ENCODE measurements around the gene IQGAP2. TPM values are rescaled to one million over a fixed set of nuclear protein-coding genes. Genes with fewer than 3 reads are reported as not detected.

Gene IQGAP2
- polyA plus RNA-seq, 1 donor: 29.2 TPM

DNA sequence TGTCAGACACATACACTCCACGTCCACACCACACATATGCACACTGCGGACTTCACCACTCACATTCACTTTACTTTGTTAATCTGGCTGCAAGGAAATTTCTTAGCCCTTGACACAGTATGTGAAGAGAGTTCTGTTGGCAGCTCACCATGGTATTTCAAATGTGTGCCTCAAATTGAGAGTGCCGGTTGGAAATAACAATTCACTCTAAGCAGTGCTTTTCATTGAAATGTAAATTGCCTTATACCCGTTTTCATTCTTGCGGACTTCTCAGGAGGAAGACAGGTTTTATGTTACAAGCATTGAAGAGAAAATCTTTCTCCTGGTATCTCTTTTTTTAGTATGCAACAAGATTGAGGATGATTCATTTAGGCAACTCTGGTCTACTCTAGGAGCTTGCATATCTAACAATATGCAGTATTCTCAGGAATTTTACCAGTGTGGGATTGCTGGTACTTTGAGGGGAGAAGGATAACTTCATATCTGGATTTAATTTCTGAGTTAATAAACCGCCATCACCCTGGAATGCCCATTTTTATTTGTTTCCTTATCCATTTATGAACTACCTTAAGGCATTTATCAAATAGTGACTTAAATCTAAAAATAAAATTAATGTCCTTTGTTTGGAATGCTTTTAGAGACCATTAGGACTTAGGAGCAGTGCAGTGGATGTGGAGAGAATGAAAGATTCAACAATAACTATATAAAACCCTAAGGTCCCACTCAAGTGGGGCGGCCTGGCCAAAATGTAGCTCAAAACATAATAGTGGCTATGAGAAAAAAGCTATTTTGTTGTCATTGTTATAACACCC is 87.0 kb downstream of the IQGAP2 start:
- DNase-seq: no peak
- no peaks in the 10 kb centered on the region for H3K36me3 ChIP-seq (ENCODE audit: control insufficient read depth, insufficient read depth, low read length)
- no peak overlapping the region for H3K4me3 ChIP-seq (ENCODE audit: low read length)
- WGBS (ENCODE audit: insufficient coverage, low lambda C conversion rate): 100% methylated on average over 1 of the region's 7 CpGs
- H3K4me1 ChIP-seq (ENCODE audit: control insufficient read depth, insufficient read depth, low read length): no peaks in the 10 kb centered on the region
- H3K27me3 ChIP-seq (ENCODE audit: control insufficient read depth, insufficient read depth, low read length): no peaks in the 10 kb centered on the region
- no peak overlapping the region for H3K27ac ChIP-seq (ENCODE audit: low read length)
- no peaks in the 10 kb centered on the region for H3K9me3 ChIP-seq (ENCODE audit: control insufficient read depth, low read depth, low read length)

DNA sequence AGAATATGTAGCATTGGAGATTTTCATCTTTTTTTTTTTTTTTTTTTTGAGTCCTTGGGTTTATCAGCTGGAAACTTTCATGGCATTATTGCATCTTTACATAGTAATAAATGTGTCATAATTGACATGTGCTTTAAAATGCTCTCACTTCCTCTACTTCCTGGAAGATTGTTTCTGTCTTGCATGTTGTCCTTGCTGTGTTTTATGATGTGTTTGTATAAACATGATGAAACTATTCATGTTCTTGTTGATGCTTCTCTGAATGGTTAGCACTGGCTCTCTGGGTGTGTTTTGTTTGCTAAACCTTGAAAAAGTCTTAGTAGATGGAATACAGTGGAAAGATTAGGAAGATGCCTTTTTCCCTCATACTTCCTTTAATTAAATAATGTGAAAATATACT is 87.9 kb downstream of the IQGAP2 start:
- H3K4me3 ChIP-seq (ENCODE audit: low read length): no peak overlapping the region
- no peak overlapping the region for H3K27ac ChIP-seq (ENCODE audit: low read length)
- no peaks in the 10 kb centered on the region for H3K27me3 ChIP-seq (ENCODE audit: control insufficient read depth, insufficient read depth, low read length)
- H3K36me3 ChIP-seq (ENCODE audit: control insufficient read depth, insufficient read depth, low read length): no peaks in the 10 kb centered on the region
- H3K9me3 ChIP-seq (ENCODE audit: control insufficient read depth, low read depth, low read length): no peaks in the 10 kb centered on the region
- no peaks in the 10 kb centered on the region for H3K4me1 ChIP-seq (ENCODE audit: control insufficient read depth, insufficient read depth, low read length)
- peak in 1 of 2 donors; percentile 32 for DNase-seq

DNA sequence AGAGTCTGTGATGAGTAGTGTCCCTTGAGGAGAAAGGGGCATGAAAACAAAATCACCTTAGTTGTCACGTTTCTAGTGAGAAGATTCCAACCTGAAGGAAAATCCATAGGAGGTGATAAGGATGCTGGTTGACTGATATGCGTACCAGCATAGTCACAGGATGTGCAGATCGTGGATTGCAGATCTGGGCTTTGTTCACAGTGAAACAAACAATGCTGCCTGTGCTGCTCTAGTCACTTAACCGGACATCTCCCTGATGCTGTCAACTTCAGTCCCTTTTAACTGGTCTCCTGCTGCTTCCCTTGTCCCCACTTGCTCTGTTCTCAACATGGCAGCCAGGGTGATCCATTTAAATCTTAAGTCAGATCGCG is 89.7 kb downstream of the IQGAP2 start:
- no peaks in the 10 kb centered on the region for H3K36me3 ChIP-seq (ENCODE audit: control insufficient read depth, insufficient read depth, low read length)
- 80% methylated on average over 1 of the region's 6 CpGs for WGBS (ENCODE audit: insufficient coverage, low lambda C conversion rate)
- H3K4me1 ChIP-seq (ENCODE audit: control insufficient read depth, insufficient read depth, low read length): no peaks in the 10 kb centered on the region
- H3K4me3 ChIP-seq (ENCODE audit: low read length): no peak overlapping the region
- no peaks in the 10 kb centered on the region for H3K27me3 ChIP-seq (ENCODE audit: control insufficient read depth, insufficient read depth, low read length)
- H3K9me3 ChIP-seq (ENCODE audit: control insufficient read depth, low read depth, low read length): no peaks in the 10 kb centered on the region
- no peak overlapping the region for H3K27ac ChIP-seq (ENCODE audit: low read length)
- DNase-seq: no peak

DNA sequence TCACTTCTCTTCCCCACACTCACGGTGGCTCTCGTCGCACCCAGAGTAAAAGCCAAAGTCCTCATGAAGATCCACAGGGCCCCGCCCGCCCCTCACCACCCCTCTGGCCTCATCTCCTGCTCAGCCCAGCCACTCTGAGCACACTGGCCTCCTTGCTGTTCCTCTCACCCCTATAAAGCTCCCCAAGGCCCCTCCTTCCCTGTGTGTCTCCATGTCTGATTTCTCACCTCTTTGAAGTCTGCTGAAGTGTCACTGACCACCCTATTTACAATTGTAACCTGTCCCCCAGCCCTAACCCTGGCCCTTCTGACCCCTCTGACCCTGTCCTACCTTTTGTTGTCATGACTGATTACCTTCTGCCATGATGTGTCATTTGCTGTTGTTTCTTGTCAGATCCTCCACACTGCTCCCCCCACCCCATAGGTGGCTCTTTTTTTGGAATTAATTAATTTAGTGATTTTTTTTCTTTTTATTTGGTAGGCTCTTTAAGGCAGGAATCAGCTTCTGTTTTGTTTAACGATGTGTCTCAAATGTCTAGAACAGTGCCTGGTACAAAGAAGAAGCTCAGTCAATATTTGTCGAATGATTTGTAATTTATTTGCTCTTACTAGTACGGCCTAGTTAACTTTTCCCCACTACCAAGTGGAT is 90.2 kb downstream of the IQGAP2 start:
- H3K4me3 ChIP-seq (ENCODE audit: low read length): no peak overlapping the region
- no peak overlapping the region for H3K27ac ChIP-seq (ENCODE audit: low read length)
- H3K27me3 ChIP-seq (ENCODE audit: control insufficient read depth, insufficient read depth, low read length): no peaks in the 10 kb centered on the region
- no peaks in the 10 kb centered on the region for H3K36me3 ChIP-seq (ENCODE audit: control insufficient read depth, insufficient read depth, low read length)
- WGBS (ENCODE audit: insufficient coverage, low lambda C conversion rate): 71% methylated on average over 3 of the region's 8 CpGs
- no peaks in the 10 kb centered on the region for H3K9me3 ChIP-seq (ENCODE audit: control insufficient read depth, low read depth, low read length)
- H3K4me1 ChIP-seq (ENCODE audit: control insufficient read depth, insufficient read depth, low read length): no peaks in the 10 kb centered on the region
- DNase-seq: no peak

DNA sequence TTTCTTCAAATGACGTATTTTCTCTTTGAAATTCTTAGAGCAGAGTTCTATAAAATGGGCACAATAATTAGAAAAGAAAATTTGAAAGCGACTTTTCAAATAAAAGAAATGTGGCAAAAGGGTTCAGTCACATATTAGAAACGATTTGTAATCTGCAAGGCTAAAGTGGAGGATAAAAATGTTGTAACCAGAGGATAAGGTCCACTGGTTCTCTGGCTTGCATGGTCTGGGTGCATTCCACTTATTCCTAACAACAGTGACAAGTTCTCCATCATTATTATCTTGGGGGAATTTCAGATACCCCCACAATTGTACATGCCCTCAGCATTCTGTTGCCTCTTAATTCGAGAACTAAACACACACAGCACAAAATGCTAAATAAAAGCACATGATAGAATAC is 91.1 kb downstream of the IQGAP2 start:
- H3K4me3 ChIP-seq (ENCODE audit: low read length): no peak overlapping the region
- H3K9me3 ChIP-seq (ENCODE audit: control insufficient read depth, low read depth, low read length): no peaks in the 10 kb centered on the region
- 80% methylated on average over 1 of the region's 4 CpGs for WGBS (ENCODE audit: insufficient coverage, low lambda C conversion rate)
- H3K27me3 ChIP-seq (ENCODE audit: control insufficient read depth, insufficient read depth, low read length): no peaks in the 10 kb centered on the region
- no peaks in the 10 kb centered on the region for H3K4me1 ChIP-seq (ENCODE audit: control insufficient read depth, insufficient read depth, low read length)
- H3K36me3 ChIP-seq (ENCODE audit: control insufficient read depth, insufficient read depth, low read length): no peaks in the 10 kb centered on the region
- no peak overlapping the region for H3K27ac ChIP-seq (ENCODE audit: low read length)
- no peak for DNase-seq

DNA sequence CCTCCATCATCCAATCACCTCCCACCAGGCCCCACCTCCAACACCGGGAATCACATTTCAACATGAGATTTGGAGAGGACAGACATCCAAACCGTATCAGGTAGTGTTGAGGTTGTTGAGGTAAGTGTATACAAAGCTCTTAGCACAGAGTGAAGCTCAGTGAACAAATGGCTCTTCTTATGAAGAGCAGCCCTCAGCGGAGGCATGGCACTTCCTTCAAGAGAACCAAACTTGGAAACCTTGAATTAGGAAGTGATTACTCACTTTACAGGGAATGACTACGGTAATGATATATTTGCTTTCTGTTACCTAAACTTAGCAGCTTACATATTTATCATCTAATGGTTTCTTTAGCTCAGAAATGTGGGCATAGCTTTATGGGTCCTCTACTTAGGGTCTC is 92.8 kb downstream of the IQGAP2 start:
- no CpG with 5 or more reads among the region's 4 CpGs for WGBS (ENCODE audit: insufficient coverage, low lambda C conversion rate)
- H3K27ac ChIP-seq (ENCODE audit: low read length): no peak overlapping the region
- no peak for DNase-seq
- H3K4me3 ChIP-seq (ENCODE audit: low read length): no peak overlapping the region
- H3K36me3 ChIP-seq (ENCODE audit: control insufficient read depth, insufficient read depth, low read length): no peaks in the 10 kb centered on the region
- no peaks in the 10 kb centered on the region for H3K4me1 ChIP-seq (ENCODE audit: control insufficient read depth, insufficient read depth, low read length)
- H3K9me3 ChIP-seq (ENCODE audit: control insufficient read depth, low read depth, low read length): no peaks in the 10 kb centered on the region
- no peaks in the 10 kb centered on the region for H3K27me3 ChIP-seq (ENCODE audit: control insufficient read depth, insufficient read depth, low read length)

DNA sequence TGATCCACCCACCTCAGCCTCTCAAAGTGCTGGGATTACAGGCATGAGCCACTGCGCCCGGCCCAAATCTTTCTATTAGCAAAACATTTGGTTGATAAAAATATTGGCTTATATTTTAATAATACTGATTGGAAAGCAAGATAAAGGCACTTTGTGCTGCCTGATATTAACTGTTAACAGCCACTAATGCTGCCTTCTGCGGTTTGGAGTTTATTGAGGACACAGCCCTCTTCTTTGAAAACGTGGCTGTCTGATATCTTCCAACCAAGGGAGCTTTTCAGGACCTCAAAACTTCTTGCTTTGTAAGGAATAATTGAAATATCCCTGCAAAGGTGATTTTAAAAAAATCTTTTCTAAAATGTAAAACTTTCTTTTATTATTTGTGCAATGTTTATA is 94.0 kb downstream of the IQGAP2 start:
- no CpG with 5 or more reads among the region's 4 CpGs for WGBS (ENCODE audit: insufficient coverage, low lambda C conversion rate)
- H3K4me1 ChIP-seq (ENCODE audit: control insufficient read depth, insufficient read depth, low read length): no peaks in the 10 kb centered on the region
- H3K9me3 ChIP-seq (ENCODE audit: control insufficient read depth, low read depth, low read length): no peaks in the 10 kb centered on the region
- no peak for DNase-seq
- no peak overlapping the region for H3K4me3 ChIP-seq (ENCODE audit: low read length)
- H3K27me3 ChIP-seq (ENCODE audit: control insufficient read depth, insufficient read depth, low read length): no peaks in the 10 kb centered on the region
- H3K27ac ChIP-seq (ENCODE audit: low read length): no peak overlapping the region
- no peaks in the 10 kb centered on the region for H3K36me3 ChIP-seq (ENCODE audit: control insufficient read depth, insufficient read depth, low read length)

DNA sequence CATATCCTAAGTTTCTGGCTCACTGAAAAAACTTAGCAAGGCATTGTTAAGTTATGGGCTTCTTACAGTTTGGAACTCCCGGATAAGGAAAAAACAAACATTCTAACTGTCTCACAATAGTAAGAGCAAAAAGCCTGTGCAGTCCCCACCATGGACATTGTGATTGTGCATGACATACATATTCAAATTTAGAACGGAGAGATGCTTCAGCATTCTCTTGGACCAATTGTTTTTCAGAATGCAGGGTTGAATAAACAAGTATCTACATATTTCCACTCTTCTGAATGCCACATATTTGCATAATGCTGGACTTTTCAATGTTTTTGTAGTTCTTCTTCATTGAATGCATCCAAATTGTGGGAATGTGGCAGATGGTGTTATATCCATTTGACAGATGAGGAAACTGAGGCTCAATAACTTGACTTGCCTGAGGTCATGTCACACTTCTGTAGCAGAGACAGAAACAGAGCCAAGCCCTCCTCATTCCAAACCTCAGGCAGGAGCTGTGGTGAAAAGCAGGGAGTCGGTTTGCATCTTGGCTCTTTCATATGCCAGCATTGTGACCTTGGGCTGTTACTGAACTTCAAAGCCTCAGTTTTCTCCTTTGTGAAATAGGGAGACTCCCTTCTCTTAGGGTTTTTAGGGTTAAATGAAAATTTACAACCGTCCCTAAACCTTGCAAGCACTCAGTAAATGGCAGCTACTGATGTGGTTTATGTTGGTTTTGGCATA is 95.1 kb downstream of the IQGAP2 start:
- Histone ChIP-seq H3K4me1 (ENCODE audit: control insufficient read depth, insufficient read depth, low read length) (no peaks in the 10 kb centered on the region), H3K27ac (ENCODE audit: low read length) (no peak overlapping the region)
- no CpG with 5 or more reads among the region's 4 CpGs for WGBS (ENCODE audit: insufficient coverage, low lambda C conversion rate)

DNA sequence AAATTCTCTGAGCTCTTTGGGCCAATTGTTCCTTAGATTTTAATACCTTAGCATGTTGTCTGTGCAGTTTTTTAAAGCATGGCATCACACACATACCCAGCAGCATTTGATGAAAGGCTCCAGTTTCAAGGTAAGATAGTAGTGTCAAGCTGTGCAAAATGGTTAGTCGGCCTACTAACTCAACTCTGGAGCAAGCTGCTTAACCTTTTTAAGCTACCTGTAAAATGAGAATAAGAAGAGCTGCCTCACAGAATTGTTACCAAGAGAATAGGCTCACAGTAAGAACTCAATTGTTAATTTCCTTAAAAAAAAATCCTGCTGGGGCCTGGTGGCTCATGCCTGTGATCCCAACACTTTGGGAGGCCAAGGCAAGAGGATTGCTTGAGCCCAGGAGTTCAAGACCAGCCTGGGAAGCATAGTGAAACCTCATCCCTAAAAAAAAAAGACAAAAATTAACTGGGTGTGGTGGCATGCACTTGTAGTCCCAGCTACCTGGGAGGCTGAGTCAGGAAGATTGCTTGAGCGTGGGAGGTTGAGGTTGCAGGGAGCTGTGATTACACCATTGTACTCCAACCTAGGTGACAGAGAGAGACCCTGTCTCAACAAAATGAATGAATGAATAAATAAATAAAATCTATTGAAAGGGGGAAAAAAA is 96.5 kb downstream of the IQGAP2 start:
- no peak overlapping the region for H3K27ac ChIP-seq (ENCODE audit: low read length)
- DNase-seq: no peak
- no peaks in the 10 kb centered on the region for H3K9me3 ChIP-seq (ENCODE audit: control insufficient read depth, low read depth, low read length)
- 100% methylated on average over 1 of the region's 2 CpGs for WGBS (ENCODE audit: insufficient coverage, low lambda C conversion rate)
- H3K36me3 ChIP-seq (ENCODE audit: control insufficient read depth, insufficient read depth, low read length): no peaks in the 10 kb centered on the region
- H3K4me1 ChIP-seq (ENCODE audit: control insufficient read depth, insufficient read depth, low read length): no peaks in the 10 kb centered on the region
- no peak overlapping the region for H3K4me3 ChIP-seq (ENCODE audit: low read length)
- H3K27me3 ChIP-seq (ENCODE audit: control insufficient read depth, insufficient read depth, low read length): no peaks in the 10 kb centered on the region

More for the DNA sequence above, 95.1 kb downstream of the IQGAP2 start:
- no peak for DNase-seq
- no peak overlapping the region for H3K4me3 ChIP-seq (ENCODE audit: low read length)
- H3K9me3 ChIP-seq (ENCODE audit: control insufficient read depth, low read depth, low read length): no peaks in the 10 kb centered on the region
- no peaks in the 10 kb centered on the region for H3K36me3 ChIP-seq (ENCODE audit: control insufficient read depth, insufficient read depth, low read length)
- no peaks in the 10 kb centered on the region for H3K27me3 ChIP-seq (ENCODE audit: control insufficient read depth, insufficient read depth, low read length)

DNA sequence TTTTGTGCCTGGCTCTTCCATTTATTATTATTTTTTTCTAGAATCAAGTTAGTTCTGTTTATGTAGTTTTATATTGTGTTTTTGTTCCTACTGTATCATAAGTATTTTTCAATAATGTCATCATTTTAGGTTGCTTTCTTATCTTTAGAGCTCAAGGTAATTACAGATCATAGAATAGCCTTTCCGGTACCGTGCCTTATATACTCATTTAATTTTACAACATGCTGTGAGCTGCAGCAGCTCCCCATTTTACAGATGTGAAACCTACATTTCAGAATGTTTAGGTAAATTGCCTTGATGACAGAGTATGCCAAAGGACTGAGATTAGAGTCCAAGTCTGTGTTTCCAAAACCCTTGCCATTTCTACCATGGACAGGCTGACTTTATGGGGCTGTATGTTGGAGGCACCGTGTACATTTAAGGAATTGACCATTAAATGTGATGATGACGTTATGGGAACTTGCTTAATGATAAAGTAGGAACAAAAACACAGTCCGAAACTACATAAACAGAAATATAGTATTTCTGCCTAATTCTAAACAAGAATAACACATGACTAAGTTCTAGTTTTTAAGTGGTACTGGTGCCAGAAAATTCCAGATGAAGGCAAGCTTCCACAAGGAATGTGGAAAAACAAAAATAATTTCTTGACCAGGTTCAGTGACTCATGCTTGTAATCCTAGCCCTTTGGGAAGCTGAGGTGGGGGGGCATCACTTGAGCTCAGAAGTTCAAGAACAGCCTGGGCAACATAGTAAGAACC is 97.7 kb downstream of the IQGAP2 start:
- Histone ChIP-seq H3K9me3 (ENCODE audit: control insufficient read depth, low read depth, low read length) (no peaks in the 10 kb centered on the region), H3K4me3 (ENCODE audit: low read length) (no peak overlapping the region), H3K36me3 (ENCODE audit: control insufficient read depth, insufficient read depth, low read length) (no peaks in the 10 kb centered on the region), H3K27me3 (ENCODE audit: control insufficient read depth, insufficient read depth, low read length) (no peaks in the 10 kb centered on the region), H3K27ac (ENCODE audit: low read length) (no peak overlapping the region), H3K4me1 (ENCODE audit: control insufficient read depth, insufficient read depth, low read length) (no peaks in the 10 kb centered on the region)
- no peak for DNase-seq
- 87% methylated on average over 3 of the region's 5 CpGs for WGBS (ENCODE audit: insufficient coverage, low lambda C conversion rate)

Data from large intestine (tissue), 3 donors.